GM18870 (cell line): ENCODE measurements around the gene DSTN.
A peak's percentile ranks its signal among the peaks of the same experiment; 100 is the strongest.

ENCODE experiments used
- ATAC-seq: cut with Tn5 transposase; IDR thresholded peaks from one replicate; pipeline ENCODE4 v1.9.1; 2021; ENCODE audit warnings: moderate library complexity; ENCODE audit not compliant: unreplicated experiment

DSTN gene

GRCh38 chr20:17569616-17570346, at the start of gene DSTN:
DSTN (plus strand) TSS chr20:17570075; CDS start chr20:17570209, 134 bp downstream.
- ATAC-seq = peak; percentile 71

- ATAC-seq = no peak
These were observed 49.3 kb upstream of the DSTN start for GRCh38 chr20:17520583-17520982.

DNA sequence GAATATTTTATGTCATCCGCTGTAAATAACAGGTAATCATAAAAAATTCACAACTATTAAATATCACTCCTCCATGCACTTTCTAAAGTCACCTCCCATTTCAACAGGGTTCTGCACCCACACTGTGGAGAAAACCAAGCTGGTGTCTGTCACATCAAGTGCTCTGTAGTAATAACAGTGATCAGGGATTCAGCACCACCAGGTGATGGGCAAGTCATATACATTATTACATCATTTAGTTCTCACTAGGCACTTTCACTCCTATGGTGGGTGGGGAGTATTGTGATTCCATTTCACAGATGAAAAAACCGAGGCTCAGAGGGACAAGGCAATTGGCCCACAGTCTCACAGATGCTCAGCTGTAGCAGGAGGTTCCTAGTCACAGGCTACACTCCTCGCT, 47.3 kb upstream of the DSTN start:
- no peak for ATAC-seq

- no peak for ATAC-seq
These were observed 46.5 kb upstream of the DSTN start for GRCh38 chr20:17523326-17523725.

DNA sequence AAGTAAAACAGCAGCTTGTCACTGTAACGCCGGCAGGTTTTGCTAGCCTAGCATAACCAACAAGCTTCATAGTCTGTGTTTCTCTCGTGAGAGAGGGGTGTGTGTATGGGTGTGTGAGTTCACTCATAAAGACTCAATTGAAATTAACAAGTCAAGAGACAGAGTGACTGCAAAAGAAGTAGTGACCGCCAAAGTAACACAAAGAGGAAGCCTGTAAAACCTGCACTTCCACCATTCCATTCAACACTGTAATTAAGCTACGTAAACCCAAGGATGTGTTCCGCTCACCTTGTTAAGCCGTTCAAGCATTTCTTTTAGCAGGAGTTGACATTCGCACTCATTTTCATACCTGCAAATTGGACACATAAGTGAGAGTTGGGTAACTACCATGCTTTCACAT, 45.3 kb upstream of the DSTN start:
- ATAC-seq = no peak

DNA sequence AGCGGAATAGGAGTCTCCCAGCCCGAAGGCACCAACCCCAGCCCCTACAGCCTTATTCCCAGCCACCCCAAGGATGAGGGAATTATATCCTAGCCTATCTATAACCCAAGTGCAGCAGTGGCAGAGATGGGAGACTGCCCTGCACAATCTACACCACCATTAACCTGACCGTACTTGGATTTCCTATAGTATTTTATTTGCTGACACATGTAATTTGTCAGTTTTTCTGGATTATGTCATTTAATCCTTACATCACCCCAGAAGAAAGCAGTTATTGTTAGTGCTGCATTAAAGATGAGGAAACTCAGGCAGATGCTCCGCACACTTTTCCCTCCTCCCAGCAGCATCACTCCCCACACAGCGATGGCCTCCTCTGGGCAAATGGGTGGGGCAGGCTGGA, 44.7 kb upstream of the DSTN start:
- ATAC-seq = no peak

- no peak for ATAC-seq
These were observed 44.2 kb upstream of the DSTN start for GRCh38 chr20:17525650-17526049.

DNA sequence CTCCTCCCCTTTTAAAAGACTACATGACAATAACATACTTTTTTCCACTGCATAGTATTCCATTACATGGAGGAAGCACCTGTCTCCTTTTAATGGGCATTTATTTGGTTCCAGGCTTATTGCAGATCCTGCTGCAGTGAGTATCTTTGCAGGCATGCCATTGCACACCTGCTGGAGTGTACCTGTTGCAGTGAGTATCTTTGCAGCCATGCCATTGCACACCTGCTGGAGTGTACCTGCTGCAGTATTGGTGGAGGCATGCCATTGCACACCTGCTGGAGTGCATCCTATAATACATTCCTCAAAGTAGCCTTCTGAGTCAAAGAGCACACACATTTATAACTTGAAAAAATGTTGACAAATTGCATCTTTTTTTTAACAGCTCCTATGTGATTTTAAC, 40.3 kb upstream of the DSTN start:
- ATAC-seq = no peak

GRCh38 chr20:17530153-17530552, 39.7 kb upstream of the DSTN start:
- no peak for ATAC-seq

DNA sequence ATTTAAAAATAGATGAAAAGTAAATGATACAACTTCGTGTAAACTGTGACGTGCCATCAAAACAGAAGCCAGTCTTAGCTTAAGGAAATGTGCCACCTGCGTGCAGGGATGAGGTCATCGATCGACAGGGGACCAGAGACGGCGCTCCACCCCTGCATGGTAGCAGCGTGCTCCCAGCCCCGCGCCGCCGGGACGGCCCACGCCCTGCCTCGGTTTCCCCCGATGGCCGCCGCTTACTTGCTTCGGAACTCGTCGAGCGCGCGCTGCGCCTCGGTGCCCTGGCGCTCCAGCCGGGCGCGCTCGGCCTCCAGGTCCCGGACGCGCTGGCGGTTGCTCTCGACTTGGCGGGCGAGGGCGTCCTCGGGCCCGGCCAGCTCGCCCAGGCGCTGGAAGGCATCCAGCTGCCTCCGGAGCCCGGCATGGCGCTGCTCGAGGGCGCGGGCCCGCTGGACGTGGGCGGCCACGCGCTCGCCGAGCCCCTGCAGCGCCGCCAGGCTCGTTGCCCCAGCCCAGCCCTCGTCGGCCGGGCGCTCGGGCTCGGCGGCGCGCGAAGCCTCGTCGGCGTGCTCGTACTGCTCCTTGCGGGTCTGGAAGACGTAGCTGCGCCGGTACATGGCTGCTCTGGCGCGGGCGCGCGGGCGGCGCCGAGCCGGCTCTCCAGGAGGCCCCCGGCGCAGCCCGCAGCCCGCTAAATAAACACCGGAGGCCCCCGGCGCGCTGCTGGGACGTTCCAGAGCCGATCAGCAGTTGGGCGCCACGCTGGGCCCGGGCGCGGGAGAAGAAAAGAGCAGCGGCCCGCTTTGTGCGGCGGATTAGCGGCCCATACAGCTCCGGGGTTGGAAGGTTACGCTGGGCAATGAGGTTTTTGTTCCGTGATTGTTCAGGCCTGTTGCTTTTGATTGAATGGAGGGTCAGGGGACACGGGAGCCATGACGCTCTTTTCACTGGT, 38.9 kb upstream of the DSTN start, which contains the start of gene BFSP1:
Gene BFSP1 (minus strand): TSS at position 664 of the 949 bp plus-strand sequence. CDS start 50 bp downstream, at position 614.
- no peak for ATAC-seq

DNA sequence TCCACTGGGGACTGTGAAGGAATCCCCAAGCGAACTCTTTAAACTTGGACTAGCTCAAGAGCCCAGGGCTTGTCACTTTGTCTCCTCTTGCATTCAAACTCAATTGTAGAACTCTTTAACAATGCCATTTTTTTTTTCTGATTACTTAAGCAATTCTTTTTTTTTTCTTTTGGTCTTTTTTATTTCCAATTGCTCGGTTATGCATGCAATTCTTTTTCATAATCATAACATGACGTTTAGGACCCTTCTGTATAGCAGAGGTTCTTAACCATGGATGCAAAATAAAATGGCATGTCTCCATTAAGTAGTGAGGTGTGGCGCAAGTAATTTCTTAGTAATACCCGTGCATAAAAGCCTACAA, 38.2 kb upstream of the DSTN start:
- no peak for ATAC-seq

DNA sequence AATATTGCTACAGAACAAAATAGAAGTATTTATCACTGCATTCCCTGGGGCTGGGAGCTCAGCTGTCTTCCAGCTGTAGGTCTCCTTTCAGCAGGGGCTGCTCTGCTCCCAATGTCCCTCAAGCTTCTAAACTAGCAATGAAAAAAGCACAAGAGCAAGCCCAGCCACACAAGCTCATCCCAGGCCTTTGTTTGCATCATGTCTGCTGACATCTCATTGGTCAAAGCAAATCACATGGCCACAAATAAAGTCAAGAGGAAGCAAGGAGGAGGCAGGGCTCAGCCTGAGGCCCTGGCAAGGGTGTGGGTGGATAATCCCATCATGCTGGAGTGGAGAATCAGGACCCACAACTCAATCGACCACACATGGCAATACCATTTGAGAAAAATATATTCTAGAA, 36.5 kb upstream of the DSTN start:
- no peak for ATAC-seq

GRCh38 chr20:17534077-17534476, 35.8 kb upstream of the DSTN start:
- no peak for ATAC-seq

GRCh38 chr20:17536944-17537444, 32.9 kb upstream of the DSTN start:
- ATAC-seq = peak; percentile 88

DNA sequence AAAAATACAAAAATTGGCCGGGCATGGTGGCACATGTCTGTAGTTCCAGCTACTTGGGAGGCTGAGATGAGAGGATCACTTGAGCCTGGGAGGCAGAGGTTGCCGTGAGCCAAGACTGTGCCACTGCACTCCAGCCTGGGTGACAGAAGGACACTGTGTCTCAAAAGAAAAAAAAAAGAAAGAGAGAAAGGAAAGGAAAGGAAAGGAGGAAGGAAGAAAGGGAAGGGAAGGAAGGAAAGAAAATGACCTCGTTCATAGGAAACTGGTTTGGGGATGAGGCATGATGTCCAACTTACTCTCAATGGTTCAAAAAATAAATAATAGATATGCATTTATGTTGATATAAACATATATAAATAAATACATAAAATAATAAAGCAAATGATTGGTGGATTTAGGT, 31.9 kb upstream of the DSTN start:
- no peak for ATAC-seq

DNA sequence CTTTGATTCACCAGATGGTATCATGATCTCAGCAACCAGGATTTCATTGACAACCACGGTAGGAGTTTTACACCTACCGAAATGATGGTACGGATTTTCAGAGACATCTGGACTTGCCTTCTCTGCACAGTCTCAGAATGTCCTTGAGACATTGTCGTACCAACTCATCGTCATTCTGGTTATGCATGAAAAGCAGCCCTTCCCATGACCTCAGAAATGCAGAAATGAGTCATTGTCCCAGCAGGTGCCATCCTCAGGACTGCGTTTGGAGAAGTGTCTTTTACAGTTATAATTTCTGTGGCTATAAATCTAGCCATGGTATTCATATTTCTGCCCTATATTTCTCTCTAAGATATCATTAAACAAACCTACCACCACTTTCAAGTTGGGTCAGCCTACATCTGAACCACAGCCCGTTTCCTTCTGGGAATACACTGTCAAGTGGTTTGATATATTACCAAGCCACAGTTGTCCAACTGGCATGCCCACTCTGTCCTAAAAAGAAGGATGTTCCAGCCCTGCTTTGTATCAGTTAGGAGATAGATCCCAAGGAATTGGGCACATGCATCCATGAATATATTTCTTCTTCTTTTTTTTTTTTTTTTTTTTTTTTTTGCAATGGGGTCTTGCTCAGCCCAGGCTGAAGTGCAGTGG, 31.2 kb upstream of the DSTN start:
- no peak for ATAC-seq

DNA sequence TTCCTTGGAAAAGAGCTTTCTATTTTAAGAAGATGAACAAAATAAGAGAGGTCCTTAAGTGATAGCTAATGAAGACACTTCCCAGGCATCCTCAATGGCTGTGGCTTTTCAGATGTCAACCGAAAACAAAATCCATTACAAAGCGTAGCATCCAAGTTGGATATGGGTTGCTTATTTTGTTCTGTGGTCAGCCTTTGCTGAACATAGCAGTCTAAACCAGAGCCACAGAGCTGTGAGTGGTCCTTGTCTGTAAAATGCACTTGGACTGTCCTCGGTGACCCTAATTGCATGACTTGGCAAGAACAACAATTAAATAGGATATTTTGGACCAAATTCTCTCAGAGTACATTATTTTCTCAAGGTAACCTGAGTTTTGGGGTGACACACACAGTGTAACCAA, 28.3 kb upstream of the DSTN start:
- no peak for ATAC-seq

DNA sequence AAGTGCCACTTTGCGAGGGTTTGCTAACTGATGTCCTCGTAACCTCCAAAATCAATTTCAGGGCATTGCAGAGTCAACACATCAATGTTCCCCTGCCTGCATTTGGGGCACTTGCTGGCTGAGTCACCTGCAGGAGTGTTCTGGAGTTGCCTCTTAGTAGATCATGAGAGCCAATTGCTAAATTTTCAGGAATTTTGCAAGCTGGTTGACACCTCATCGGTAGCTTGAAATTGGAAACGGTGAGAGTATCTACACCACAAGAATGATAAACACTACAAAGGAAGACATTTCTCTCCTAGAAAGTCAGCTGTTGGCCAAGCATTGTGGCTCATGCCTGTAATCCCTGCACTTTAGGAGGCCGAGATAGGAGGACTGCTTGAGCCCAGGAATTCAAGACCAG, 27.9 kb upstream of the DSTN start:
- ATAC-seq = no peak

DNA sequence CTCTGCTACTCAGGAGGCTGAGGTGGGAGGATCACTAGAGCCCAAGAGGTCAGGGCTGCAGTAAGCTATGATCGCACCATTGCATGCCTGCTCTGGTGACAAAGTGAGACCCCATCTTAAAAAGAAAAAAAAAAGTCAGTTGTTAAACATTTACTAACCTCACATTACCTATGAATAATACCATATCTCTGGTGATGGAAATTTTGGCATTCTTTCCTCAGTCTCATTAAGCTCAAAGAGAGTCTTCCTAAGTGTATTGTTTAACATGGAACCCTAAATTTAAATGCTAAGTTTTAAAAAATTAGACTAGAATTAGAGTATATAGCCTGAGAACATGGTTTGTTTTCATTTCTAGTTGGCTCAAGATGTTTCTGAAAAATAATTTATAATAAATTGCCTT, 27.4 kb upstream of the DSTN start:
- ATAC-seq = no peak

DNA sequence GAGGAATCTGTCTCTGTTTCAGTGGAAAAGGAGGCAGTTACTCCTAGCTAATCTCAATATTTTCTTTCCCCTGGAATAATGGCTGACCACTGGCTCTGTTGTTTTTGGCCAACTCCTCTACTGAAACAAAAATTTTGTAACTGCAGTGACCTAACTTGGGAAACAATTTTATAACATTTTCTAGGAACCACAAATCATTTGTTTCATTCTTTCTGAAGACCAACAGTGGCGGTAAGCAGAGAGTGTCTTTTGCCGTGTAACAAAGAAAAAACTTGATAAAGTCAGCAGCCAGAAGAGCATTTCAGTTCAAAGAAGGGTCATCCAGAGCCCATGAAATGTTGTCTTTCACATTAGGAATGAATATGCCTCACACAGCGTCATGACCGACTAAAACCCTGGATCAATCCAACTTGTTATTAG, 26.9 kb upstream of the DSTN start:
- no peak for ATAC-seq

DNA sequence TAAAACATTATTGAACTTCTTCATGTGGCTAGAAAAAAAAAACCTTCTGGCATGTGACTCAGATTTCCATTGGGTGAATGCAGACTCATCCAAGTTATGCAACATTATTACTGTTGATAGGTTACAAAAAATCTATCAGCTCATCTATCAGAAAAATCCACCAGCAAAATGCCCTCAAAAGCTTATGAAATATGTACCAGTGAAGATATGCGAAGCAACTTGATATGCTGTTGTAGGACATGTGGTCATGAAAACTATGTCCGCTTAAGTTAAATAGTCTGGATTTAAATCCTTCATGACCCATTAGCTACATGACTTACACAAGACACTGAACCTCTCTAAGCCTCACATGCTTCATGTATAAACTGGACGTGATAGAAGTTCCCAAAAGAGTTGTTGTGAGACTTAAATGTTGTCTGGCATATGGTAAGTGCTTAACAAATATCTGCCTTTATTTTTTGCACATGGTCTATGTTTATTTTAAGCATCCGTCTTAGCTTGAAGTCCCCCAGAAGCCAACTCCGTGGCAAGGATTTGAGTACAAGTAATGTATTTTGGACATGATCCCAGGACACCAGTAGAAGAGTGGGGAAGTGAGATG, 26.2 kb upstream of the DSTN start:
- ATAC-seq = no peak
